ENCODE measurements around the gene LGR6. TPM values are rescaled to one million over a fixed set of nuclear protein-coding genes. Genes with fewer than 3 reads are reported as not detected.

LGR6 gene
- total RNA-seq, 2 donors from 2014 or later = 76.6 to 99.0 TPM

GRCh38 chr1:202146993-202147392 is 46.6 kb upstream of the LGR6 start:
- peaks cover 6 to 26% of the 10 kb centered on the region in 2 donors for H3K4me1 ChIP-seq (ENCODE audit: control insufficient read depth in 1 of 2, low read depth in 2 of 2)
- no peak for TF ChIP-seq CTCF (IDR thresholded peaks at IDR 0.05)
- no peaks in the 10 kb centered on the region for H3K36me3 ChIP-seq
- no peak overlapping the region for H3K27ac ChIP-seq
- no peaks in the 10 kb centered on the region for H3K27me3 ChIP-seq (replicated peaks; ENCODE audit: insufficient read depth)
- H3K9me3 ChIP-seq = no peaks in the 10 kb centered on the region
- no peak for DNase-seq (ENCODE audit: low spot score)
- no peak for ATAC-seq (ENCODE audit: insufficient number of reproducible peaks, low FRiP score, low read depth)
- H3K4me3 ChIP-seq = no peak overlapping the region

GRCh38 chr1:202148391-202148790 is 45.2 kb upstream of the LGR6 start:
- no peak overlapping the region for H3K27ac ChIP-seq
- no peaks in the 10 kb centered on the region for H3K36me3 ChIP-seq
- no peaks in the 10 kb centered on the region for H3K9me3 ChIP-seq
- TF ChIP-seq CTCF (IDR thresholded peaks at IDR 0.05) = no peak
- H3K27me3 ChIP-seq (replicated peaks; ENCODE audit: insufficient read depth) = no peaks in the 10 kb centered on the region
- no peak for ATAC-seq (ENCODE audit: insufficient number of reproducible peaks, low FRiP score, low read depth)
- H3K4me1 ChIP-seq (ENCODE audit: control insufficient read depth in 1 of 2, low read depth in 2 of 2) = peaks cover 0 to 12% of the 10 kb centered on the region in 2 donors
- H3K4me3 ChIP-seq = no peak overlapping the region
- DNase-seq (ENCODE audit: low spot score) = no peak

- Histone ChIP-seq H3K9me3 (no peaks in the 10 kb centered on the region), H3K27me3 (replicated peaks; ENCODE audit: insufficient read depth) (no peaks in the 10 kb centered on the region), H3K27ac (no peak overlapping the region), H3K36me3 (no peaks in the 10 kb centered on the region), H3K4me3 (no peak overlapping the region), H3K4me1 (ENCODE audit: control insufficient read depth in 1 of 2, low read depth in 2 of 2) (peaks cover 0 to 11% of the 10 kb centered on the region in 2 donors)
- TF ChIP-seq CTCF (IDR thresholded peaks at IDR 0.05) = no peak
- DNase-seq (ENCODE audit: low spot score) (no peak), ATAC-seq (ENCODE audit: insufficient number of reproducible peaks, low FRiP score, low read depth) (no peak)
Measured at GRCh38 chr1:202149566-202149965, 44.0 kb upstream of the LGR6 start.

DNA sequence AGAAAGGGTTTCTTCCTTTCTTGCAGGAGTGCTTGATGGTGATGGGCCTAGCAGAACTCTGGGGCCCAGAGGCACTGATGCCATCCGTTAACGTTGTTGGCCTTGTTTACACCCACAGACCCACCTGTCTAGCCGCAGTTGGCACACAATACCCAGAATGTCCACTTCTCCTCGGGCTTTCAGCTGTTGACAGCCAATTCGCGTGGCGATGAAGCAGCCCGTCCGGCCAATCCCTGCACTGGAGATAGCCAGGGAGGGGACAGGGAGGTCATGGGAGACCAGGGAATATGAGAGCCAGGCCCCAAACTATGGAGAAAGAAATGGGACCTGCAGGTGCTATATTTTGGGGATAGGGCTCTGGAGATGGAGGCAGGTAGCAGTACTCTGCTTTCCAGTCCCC is 43.4 kb upstream of the LGR6 start:
- ATAC-seq (ENCODE audit: insufficient number of reproducible peaks, low FRiP score, low read depth) (no peak), DNase-seq (ENCODE audit: low spot score) (no peak)
- H3K27me3 ChIP-seq (replicated peaks; ENCODE audit: insufficient read depth) = no peaks in the 10 kb centered on the region
- no peak overlapping the region for H3K4me3 ChIP-seq
- peaks cover 3 to 12% of the 10 kb centered on the region in 2 donors for H3K4me1 ChIP-seq (ENCODE audit: control insufficient read depth in 1 of 2, low read depth in 2 of 2)
- TF ChIP-seq CTCF (IDR thresholded peaks at IDR 0.05) = no peak
- H3K27ac ChIP-seq = no peak overlapping the region
- no peaks in the 10 kb centered on the region for H3K36me3 ChIP-seq
- H3K9me3 ChIP-seq = no peaks in the 10 kb centered on the region

- H3K9me3 ChIP-seq = no peaks in the 10 kb centered on the region
- no peak for TF ChIP-seq CTCF (IDR thresholded peaks at IDR 0.05)
- H3K36me3 ChIP-seq = no peaks in the 10 kb centered on the region
- ATAC-seq (ENCODE audit: insufficient number of reproducible peaks, low FRiP score, low read depth) = no peak
- no peaks in the 10 kb centered on the region for H3K27me3 ChIP-seq (replicated peaks; ENCODE audit: insufficient read depth)
- H3K27ac ChIP-seq = no peak overlapping the region
- H3K4me1 ChIP-seq (ENCODE audit: control insufficient read depth in 1 of 2, low read depth in 2 of 2) = peaks cover 3 to 10% of the 10 kb centered on the region in 2 donors
- no peak for DNase-seq (ENCODE audit: low spot score)
- no peak overlapping the region for H3K4me3 ChIP-seq
Measured at GRCh38 chr1:202150602-202151001, 43.0 kb upstream of the LGR6 start.

All from thoracic aorta (tissue), 2 donors.